Measurements from ENCODE around the gene PCCA.
"Not testable (repeated sequence)": the region's sequence is repeated elsewhere in the genome, so short reads cannot be mapped to it uniquely, and the experiment has no call there.

PCCA gene

DNA sequence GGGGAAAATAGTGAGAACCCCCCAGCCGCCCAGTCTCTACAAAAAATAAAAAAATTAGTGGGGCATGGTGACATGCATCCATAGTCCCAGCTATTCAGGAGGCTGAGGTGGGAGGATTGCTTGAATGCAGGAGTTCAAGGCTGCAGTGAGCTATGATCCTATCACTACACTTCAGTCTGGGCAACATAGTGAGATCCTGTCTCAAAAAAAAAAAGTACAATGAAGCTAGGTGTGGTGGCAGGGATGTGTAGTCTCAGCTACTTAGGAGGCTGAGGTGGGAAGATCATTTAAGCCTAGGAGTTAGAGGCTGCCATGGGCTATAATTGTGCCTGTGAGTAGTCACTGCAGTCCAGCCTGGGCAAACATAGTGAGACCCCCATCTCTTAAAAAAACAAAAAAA lies 8.9 kb downstream of the PCCA start:
- no peak for DNase-seq

DNA sequence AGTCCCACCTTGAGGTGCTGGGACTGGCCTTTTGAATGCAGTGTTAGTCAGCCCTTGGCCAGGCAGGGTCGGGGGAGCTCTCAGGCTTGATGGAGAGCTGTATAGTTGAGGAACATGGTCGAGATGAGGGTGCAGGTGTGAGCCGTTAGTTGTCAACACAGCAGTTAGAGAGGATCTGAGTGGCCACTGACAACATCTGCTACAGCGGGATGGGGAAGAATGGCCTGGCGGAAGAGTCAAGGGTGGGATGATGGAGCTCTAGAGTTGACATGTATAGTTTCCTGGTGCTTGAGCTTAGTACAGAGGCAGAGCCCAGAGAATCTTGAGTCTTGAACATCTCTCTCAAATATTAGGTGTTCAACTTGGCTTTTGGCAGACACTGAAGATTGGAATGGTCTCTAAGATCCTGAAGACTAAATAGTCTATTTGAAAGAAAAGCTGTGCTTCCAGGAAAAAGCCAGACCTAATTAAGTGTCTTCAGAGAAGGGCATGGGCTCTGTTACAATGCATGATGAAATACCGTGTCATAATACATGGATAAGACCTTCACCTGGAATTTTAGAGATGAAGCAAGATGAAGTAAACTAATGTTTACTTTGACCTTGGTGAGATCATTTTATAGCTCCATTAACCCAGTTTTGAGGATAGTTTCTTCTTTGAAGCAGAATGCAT lies 9.7 kb downstream of the PCCA start:
- no peak for DNase-seq

- not testable (repeated sequence) for DNase-seq
Observed at GRCh38 chr13:100099117-100099445, 10.2 kb downstream of the PCCA start.

GRCh38 chr13:100100115-100100879 lies 11.4 kb downstream of the PCCA start:
- no peak for DNase-seq

GRCh38 chr13:100102042-100102441 lies 13.1 kb downstream of the PCCA start:
- DNase-seq: no peak

DNA sequence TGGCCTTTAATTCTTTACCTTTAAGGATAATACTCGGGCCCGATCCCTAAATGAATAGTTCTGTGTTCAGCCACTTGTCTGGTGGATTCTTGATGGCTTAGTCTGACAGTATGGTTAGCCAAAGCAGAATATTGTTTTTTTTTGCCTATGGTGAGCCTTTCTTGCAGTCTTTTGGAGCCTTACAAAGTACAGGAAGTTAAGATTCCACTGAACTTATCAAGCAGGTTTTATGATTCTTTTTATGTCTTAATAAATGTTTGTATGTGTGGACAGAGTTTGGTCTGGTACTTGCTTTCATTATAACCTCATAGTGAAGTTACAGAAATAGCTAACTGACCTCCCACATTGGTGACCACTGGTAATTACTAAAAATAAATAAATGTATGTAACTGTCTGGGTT lies 17.1 kb downstream of the PCCA start:
- DNase-seq: no peak

- DNase-seq: no peak
Observed at GRCh38 chr13:100106705-100107104, 17.8 kb downstream of the PCCA start.

GRCh38 chr13:100108913-100109507 lies 20.1 kb downstream of the PCCA start:
- DNase-seq: no peak

- no peak for DNase-seq
Observed at GRCh38 chr13:100110269-100110668, 21.4 kb downstream of the PCCA start.

DNA sequence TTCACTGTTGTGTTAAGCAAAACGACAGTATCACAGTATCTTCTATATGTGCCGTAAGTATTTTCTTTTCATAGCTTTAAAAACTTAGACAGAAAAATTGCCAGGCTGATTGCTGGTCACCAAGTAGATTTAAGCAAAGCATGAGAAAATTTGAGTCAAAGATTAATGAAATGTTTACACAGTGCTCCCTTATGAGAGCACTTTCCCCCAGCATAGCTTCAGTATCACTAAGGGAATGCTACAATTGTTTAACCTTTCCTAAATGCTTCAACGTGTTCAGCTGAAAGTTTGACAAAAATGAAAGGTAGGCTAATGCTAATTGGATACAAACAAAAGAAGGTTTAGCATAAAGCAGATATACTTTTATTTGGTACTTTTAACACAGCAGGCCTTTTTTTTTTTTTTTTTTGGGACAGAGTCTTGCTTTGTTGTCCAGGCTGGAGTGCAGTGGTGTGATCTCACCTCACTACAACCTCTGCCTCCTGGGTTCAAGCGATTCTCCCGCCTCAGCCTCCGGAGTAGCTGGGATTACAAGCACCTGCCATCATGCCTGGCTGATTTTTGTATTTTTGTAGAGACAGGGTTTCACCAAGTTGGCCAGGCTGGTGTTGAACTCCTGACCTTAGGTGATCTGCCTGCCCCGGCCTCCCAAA lies 23.4 kb downstream of the PCCA start:
- no peak for DNase-seq

GRCh38 chr13:100115693-100116254 lies 26.9 kb downstream of the PCCA start:
- DNase-seq: no peak

DNA sequence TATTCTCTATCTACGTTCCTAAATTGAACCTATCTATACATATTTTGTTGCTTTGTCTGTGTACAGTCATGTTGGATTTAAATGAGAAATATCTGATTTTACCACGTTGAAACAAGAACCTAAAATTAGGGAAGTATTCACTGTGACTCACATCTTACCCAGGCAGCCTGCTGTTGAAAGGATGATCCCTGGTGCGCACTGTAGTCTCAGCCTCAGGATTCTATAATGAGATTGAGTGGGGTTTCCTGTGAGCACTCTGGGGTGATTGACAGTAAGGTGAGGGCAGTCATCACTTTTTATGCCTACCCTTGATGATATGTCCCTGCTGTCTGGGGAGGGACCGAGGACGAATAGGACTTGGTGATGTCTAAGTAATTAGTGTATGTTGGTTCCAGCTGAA lies 35.4 kb downstream of the PCCA start:
- DNase-seq: no peak

DNA sequence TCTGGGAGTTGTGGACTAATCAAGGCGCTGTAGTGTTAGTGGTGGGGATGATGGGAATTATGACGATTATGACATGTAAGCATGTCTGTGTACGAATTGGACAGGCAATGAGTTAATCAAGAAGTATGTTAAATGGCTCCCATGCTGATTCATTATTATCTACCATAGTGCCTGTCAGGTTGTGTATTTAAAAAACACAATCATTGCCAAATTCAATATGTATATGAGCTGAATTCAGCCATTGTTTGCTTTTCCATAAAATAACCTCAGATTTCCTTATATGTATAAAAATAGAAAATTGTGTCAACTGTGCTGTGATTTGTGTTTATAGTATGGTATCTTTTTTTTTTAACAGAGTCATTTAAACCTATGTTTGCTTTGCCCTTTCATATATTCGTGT lies 37.1 kb downstream of the PCCA start:
- DNase-seq: no peak

DNA sequence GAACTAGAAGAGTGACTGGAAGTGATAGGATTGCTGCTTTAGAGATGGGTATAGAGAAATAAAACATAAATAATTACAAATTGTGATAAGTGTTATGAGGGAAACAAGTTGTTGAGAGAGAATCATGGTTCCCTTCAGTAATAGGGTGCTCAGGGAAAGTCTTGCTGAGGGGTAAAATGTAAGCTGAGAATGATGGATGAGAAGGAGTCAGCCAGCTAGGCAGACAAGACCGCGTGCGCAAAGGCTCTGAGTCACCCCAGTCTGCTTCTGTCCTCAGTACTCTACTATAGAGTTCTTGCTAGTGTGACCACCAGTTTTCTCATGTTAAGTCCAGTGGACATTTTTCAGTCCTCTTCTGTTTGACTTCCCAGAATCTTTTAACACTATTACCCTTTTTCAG lies 39.5 kb downstream of the PCCA start:
- peak; percentile 27 for DNase-seq

GRCh38 chr13:100128838-100129237 lies 39.9 kb downstream of the PCCA start:
- DNase-seq: no peak

DNA sequence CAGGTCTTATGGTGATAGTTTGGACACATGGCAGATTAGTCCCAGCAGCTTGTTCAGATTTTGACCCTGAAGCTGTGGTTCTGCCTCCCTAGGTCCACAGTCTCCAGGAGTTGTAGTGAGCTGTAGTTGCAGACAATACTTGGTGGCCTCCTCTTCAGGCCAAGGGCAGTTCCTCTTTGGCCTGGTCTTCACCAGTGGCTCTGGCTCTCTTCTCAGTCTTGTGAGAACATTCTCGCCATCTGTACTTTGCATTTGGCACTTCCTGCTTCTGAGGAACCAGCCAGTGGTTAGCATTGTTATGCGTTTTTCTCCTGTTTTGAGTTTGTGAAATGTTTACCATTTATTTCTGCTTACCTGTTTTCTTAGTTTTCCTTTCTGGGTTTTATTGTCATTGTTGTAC lies 40.7 kb downstream of the PCCA start:
- no peak for DNase-seq

GRCh38 chr13:100130092-100130491 lies 41.2 kb downstream of the PCCA start:
- no peak for DNase-seq

DNA sequence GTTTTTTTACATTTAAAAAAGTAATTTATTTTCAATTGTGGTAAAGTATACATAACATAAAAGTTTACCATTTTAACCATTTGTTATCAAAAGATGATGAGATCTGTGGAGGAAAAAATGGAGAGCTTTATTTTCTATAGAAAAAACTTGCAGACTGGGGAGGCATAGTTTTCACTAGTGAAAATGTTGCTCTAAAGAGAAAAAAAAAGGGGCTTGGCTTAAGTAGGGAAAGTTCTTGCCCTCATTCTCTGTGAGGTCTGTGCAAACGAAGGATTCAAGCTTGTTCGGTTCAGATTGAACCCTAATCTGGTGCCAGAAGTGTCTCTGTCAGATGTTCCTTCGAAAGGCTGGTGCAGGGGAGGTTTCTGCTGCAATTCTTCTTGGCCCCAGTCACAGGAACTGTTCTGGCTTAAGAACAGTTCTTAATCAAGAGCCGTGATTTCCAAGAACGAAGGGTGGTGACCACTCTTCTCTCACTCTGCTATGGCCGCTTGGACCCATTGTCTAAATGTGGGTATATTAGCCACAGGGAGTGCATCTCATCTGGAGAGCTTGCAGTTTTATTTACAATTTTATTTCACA lies 42.1 kb downstream of the PCCA start:
- DNase-seq: no peak

DNA sequence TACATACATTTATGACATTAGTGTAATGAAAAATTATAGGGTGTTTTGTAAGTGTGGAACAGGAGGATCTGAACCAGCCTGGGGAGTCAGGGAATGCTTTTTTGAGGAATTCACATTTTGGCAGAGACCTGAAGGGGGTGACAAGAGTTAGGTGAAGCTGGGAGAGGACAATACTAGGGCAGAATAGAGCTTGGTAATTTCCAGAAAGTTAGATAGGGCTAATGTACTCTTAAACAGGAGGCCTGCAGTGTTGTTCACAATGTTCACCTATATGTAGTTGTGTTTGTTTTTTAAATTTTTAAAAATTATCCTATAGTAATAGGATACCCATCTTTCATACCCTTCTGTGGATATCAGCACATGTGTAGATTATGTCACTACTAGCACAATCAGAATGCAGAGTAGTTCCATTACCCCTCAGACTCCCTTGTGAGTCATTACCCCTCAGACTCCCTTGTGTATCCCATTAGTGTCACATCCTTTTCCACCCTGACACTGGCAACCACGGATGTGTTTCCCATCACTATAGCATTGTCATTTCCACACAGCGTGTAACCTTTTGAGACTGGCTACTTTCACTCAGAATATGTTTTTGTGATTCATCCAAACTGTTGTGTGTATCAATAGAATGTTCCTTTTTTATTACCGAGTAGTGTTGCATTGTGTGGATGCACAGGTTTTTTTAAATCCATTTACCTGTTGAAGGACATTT lies 43.1 kb downstream of the PCCA start:
- DNase-seq: peak; percentile 62

GRCh38 chr13:100138859-100139491 lies 50.1 kb downstream of the PCCA start:
- no peak for DNase-seq

- no peak for DNase-seq
Observed at GRCh38 chr13:100139817-100140216, 50.9 kb downstream of the PCCA start.

DNA sequence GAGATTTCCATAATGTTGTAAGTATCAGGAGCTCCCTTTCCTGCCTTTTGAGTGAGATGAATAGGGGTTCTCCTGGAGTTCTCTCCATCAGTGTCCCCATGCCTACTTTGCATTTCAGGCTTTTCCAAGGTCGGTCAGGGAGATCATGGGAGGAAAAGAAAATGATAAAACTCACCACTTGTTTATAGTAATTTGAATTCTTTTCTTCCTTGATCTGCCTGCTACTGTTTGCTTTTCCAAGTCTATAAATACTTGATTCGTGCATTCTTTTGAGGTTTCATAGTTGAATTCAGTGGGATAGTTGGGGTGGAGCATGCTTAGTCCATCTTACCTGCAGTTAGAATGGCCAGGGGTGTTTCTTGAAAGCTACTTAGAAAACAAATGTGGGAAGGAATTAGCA lies 51.5 kb downstream of the PCCA start:
- no peak for DNase-seq
